GM21529 (cell line): ENCODE measurements around the gene ANKRD63.

Source experiments
- ATAC-seq: cut with Tn5 transposase; IDR thresholded peaks from one replicate; pipeline ENCODE4 v1.9.1; 2021; ENCODE audit not compliant: unreplicated experiment

Gene ANKRD63

GRCh38 chr15:40282869-40283614 is at the start of gene ANKRD63:
ANKRD63 (minus strand) TSS chr15:40283064; CDS start chr15:40282586, 478 bp downstream.
- ATAC-seq: peak; percentile 27

- no peak for ATAC-seq
Observed at GRCh38 chr15:40332113-40332781, 49.4 kb upstream of the ANKRD63 start.

GRCh38 chr15:40331637-40332036 is 48.8 kb upstream of the ANKRD63 start:
- ATAC-seq: no peak

- no peak for ATAC-seq
Observed at GRCh38 chr15:40331026-40331425, 48.2 kb upstream of the ANKRD63 start.

- ATAC-seq: no peak
Observed at GRCh38 chr15:40330368-40330836, 47.5 kb upstream of the ANKRD63 start.

GRCh38 chr15:40329804-40330203 is 46.9 kb upstream of the ANKRD63 start:
- no peak for ATAC-seq

GRCh38 chr15:40328751-40329150 is 45.9 kb upstream of the ANKRD63 start:
- ATAC-seq: no peak

- ATAC-seq: no peak
Observed at GRCh38 chr15:40328176-40328575, 45.3 kb upstream of the ANKRD63 start.

GRCh38 chr15:40327457-40327856 is 44.6 kb upstream of the ANKRD63 start:
- ATAC-seq: no peak

GRCh38 chr15:40325700-40326099 is 42.8 kb upstream of the ANKRD63 start:
- no peak for ATAC-seq

- no peak for ATAC-seq
Observed at GRCh38 chr15:40325188-40325587, 42.3 kb upstream of the ANKRD63 start.

GRCh38 chr15:40323953-40324937 is 41.4 kb upstream of the ANKRD63 start:
- peak; percentile 4 for ATAC-seq

GRCh38 chr15:40323239-40323952 is 40.5 kb upstream of the ANKRD63 start, which contains the start of gene INAFM2:
INAFM2 (plus strand) TSS chr15:40323692; CDS start chr15:40324056, 364 bp downstream.
- ATAC-seq: peak; percentile 86

GRCh38 chr15:40322531-40323238 is 39.8 kb upstream of the ANKRD63 start:
- no peak for ATAC-seq

GRCh38 chr15:40320931-40321371 is 38.1 kb upstream of the ANKRD63 start:
- ATAC-seq: no peak

GRCh38 chr15:40320409-40320808 is 37.5 kb upstream of the ANKRD63 start:
- no peak for ATAC-seq

GRCh38 chr15:40317580-40317979 is 34.7 kb upstream of the ANKRD63 start:
- no peak for ATAC-seq

GRCh38 chr15:40316931-40317330 is 34.1 kb upstream of the ANKRD63 start:
- ATAC-seq: no peak

- no peak for ATAC-seq
Observed at GRCh38 chr15:40314723-40315276, 31.9 kb upstream of the ANKRD63 start.
